Posterior cingulate gyrus (tissue), 11 donors: ENCODE measurements around the gene DNAH2.
"Not testable (repeated sequence)": the region's sequence is repeated elsewhere in the genome, so short reads cannot be mapped to it uniquely, and the experiment has no call there.

ENCODE experiments used
- DNase-seq, 10 donors: peaks; one replicate each; pipeline versions ENCODE4 v3.0.0 to v3.0.0-alpha.2; 2020 to 2021; ENCODE audit warnings: mixed read lengths in 3 of 10
- intact Hi-C: fragments of 100-400 bp; cut with DNase I; formaldehyde crosslinking; loops from one replicate; pipeline ENCODE4 v1.15.1; 2023

The DNAH2 gene

DNA sequence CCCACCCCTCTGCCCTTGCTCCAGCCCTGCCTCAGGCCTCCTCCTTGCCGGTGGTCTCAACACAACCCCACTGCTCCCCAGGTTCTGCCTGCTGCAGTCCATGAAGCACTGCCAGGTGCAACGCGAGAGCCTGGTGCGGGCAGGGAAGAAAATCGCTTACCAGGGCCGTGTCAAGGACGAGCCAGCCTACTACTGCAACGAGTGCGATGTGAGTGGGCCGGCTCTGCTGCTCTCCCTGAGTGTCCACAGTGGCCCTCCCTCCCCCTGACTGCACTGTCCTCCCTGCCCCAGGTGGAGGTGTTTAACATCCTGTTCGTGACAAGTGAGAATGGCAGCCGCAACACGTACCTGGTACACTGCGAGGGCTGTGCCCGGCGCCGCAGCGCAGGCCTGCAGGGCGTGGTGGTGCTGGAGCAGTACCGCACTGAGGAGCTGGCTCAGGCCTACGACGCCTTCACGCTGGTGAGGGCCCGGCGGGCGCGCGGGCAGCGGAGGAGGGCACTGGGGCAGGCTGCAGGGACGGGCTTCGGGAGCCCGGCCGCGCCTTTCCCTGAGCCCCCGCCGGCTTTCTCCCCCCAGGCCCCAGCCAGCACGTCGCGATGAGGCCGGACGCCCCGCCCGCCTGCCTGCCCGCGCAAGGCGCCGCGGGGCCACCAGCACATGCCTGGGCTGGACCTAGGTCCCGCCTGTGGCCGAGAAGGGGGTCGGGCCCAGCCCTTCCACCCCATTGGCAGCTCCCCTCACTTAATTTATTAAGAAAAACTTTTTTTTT is 135.6 kb downstream of the DNAH2 start:
- DNase-seq, result peak in 1 of 10 donors; percentile 77
- intact Hi-C loops, result no loop called here

DNA sequence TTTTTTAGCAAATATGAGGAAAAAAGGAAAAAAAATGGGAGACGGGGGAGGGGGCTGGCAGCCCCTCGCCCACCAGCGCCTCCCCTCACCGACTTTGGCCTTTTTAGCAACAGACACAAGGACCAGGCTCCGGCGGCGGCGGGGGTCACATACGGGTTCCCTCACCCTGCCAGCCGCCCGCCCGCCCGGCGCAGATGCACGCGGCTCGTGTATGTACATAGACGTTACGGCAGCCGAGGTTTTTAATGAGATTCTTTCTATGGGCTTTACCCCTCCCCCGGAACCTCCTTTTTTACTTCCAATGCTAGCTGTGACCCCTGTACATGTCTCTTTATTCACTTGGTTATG is 136.1 kb downstream of the DNAH2 start:
- intact Hi-C loops, result no loop called here
- peak in 2 of 10 donors; percentile 55 to 84 for DNase-seq

DNA sequence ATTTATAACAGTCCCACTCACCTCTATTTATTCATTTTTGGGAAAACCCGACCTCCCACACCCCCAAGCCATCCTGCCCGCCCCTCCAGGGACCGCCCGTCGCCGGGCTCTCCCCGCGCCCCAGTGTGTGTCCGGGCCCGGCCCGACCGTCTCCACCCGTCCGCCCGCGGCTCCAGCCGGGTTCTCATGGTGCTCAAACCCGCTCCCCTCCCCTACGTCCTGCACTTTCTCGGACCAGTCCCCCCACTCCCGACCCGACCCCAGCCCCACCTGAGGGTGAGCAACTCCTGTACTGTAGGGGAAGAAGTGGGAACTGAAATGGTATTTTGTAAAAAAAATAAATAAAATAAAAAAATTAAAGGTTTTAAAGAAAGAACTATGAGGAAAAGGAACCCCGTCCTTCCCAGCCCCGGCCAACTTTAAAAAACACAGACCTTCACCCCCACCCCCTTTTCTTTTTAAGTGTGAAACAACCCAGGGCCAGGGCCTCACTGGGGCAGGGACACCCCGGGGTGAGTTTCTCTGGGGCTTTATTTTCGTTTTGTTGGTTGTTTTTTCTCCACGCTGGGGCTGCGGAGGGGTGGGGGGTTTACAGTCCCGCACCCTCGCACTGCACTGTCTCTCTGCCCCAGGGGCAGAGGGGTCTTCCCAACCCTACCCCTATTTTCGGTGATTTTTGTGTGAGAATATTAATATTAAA is 136.7 kb downstream of the DNAH2 start:
- intact Hi-C loops, result no loop called here
- peak in 2 of 10 donors; percentile 67 to 76 for DNase-seq

DNA sequence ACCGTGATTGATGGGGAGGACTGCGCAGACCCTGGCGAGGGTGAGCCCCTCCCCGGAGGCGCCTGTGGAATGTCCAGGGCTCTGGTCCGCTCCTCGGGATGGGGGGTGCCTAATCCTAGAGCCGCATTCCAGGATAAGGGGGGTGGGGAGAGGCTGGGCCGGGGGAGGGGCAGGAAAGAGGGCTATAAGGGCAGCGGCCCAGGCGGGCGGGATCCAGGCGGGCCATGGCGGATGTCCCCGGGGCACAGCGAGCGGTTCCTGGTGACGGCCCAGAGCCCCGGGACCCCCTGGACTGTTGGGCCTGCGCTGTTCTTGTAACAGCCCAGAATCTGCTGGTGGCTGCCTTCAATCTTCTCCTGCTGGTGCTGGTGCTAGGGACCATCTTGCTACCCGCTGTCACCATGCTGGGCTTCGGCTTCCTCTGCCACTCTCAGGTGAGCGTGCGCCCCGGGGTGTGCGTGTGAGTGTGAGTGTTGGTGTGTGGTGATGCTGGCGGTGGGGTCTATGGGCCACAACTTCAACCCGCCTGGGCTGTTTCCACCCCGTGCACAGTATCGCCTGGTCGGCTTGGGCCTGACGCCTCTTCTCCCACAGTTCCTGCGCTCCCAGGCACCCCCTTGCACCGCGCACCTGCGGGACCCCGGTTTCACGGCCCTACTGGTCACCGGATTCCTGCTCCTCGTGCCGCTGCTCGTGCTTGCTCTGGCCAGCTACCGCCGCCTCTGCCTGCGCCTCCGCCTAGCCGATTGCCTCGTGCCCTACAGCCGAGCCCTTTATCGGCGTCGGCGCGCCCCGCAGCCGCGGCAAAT is 137.5 kb downstream of the DNAH2 start, which contains the start of gene TMEM88:
Gene TMEM88, plus strand, starts transcription at position 216 of the 809 bp plus-strand sequence. Its CDS starts 9 bp downstream, at position 225.
- intact Hi-C loops, result no loop called here
- DNase-seq, result peak in 2 of 10 donors; percentile 79 to 83

DNA sequence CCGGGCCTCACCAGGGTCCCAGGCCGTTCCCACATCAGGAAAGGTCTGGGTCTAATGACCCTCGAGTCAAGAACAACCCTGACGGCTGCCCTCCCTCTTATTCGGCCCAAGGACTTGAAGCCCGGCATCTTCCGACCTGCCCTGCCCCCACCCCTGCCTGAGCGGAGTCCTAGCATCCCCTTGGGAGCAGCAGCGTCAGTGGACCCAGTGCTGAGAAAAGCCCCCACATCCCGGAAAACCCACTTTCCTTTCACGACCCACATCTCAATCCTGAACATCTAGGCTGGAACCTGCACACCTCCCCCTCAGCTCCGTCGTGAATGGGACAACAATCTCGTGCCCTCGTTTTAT is 138.1 kb downstream of the DNAH2 start:
- DNase-seq, result peak in 1 of 10 donors; percentile 84

DNA sequence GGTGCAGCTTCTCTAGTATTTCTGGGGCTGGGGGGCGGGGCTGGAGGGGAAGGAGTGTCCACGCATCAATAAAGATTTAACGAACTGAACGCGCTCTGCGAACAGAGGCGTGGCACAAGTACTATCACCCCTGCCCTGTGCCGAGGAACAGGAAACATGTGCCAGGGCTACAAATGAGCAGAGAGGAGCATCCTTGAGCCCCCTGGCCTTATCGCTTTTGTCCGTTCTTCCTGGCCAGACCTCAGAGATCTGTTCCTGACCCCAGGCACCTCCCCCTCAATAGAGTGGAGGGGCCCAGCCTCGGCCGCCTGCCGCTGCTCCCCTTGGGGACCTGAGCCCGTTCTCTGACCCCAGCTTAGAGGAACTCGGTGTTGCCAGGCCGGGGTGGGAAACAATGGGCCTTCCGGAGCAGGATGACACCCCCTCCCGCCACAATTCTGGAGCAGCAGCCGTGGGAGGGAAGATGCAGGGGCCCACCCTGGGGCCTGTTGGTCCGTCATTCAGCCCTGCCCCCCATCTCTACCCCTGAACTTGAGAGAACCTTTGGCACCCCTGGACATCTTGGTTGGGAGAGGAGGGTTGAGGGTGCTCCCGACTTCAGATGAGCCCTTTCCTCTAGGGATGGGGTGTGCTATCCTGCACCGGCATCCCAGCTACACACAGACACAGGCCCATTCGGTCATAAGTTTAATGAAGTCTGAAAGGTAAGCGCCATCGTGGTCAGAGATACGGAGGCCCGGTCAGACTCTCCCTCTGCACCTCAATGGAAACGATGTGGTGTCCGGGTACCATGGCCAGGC is 138.7 kb downstream of the DNAH2 start:
- peak in 2 of 10 donors; percentile 62 to 68 for DNase-seq
- intact Hi-C loops, result no loop called here

More for the DNA sequence above, 138.1 kb downstream of the DNAH2 start:
- intact Hi-C loops, result no loop called here

DNA sequence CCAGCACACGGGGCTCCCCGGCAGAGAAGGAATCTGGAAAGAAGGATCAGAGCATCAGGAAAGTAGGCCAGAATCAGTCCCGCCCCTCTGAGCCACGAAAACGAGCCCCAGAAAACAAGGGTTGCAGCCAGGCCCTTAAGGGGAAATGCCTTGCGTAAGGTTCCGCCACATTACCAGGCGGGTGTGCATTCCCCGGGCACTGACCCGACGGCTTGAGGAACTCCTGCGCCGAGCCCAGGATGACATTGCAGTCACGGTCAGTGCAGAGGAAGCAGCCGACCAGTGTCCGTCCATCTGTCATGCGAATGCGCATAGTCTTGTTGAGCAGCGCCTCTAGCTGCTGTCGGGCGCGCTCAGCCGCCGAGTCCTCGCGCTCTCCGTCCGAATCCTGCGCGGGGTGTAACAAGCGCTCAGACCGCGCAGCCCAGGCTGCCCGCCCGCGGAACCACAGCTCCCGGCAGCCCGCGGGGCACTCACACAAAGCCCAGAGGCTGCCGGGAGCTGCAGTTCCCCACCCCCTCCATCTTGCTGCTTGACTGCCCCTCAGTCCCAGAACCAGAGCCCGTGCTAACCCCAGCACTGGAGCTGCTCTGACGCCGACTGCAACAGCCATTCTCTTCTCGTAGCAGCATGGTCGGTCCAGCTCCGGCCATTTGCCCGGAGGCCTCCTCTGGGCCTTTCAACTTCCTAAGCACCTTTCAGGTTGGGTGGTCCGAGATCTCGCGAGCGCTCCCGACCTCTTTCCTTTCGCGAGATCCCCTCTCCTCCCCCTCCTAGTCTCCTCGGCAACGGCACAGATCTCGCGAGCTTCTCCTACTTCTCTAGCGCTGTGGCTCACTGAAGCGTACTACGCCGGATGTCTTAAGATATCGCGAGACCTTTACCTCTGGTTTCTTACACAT is 139.5 kb downstream of the DNAH2 start, which contains the start of gene NAA38:
Gene NAA38, minus strand, starts transcription at position 749 of the 902 bp plus-strand sequence. Its CDS starts 96 bp downstream, at position 653.
- intact Hi-C loops, result loop anchor here (1.0 kb wide), 1 partner anchor 58 kb away; no protein-coding TSS in a partner anchor

DNA sequence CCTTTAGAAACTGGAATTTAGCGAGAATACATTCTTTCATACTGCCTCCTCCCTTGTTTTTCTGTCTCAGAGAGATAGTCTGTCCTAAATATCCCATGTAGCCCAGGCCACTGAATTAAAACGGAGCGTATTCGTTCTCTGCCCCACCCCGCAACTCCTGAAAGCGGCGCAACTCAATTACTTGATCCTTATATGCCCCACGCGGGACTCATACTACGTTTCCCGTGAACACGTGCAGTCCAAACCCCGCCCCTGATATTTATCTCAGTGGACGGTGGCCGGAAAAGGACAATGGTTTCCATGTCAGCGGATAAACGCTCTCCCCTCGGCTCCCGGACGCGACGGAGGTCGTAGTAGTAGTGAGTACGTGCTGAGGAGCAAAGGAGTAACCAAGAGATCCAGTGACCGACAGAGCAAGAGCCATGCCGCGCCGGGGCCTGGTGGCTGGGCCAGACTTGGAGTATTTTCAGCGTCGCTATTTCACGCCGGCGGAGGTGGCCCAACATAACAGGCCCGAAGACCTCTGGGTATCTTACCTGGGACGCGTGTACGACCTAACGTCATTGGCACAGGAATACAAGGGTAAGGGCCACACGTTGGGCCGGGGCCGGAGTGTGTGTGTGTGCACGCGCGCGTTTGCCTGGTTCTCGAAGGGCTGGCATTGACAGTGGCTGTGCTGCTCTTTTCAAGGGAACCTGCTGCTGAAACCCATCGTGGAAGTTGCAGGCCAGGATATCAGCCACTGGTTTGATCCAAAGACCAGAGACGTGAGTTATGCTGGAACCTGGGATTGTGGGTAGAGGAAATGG is 140.4 kb downstream of the DNAH2 start, which contains the start of gene CYB5D1:
Gene CYB5D1, plus strand, starts transcription at position 291 of the 809 bp plus-strand sequence. Its CDS starts 132 bp downstream, at position 423.
- intact Hi-C loops, result loop anchor here (1.0 kb wide), 2 partner anchors 57 to 183 kb away; no protein-coding TSS in a partner anchor
- DNase-seq, result peak; percentile 84 to 98 (median 92)

More for the DNA sequence above, 139.5 kb downstream of the DNAH2 start, which contains the start of gene NAA38:
- peak; percentile 90 to 99 (median 93) for DNase-seq

DNA sequence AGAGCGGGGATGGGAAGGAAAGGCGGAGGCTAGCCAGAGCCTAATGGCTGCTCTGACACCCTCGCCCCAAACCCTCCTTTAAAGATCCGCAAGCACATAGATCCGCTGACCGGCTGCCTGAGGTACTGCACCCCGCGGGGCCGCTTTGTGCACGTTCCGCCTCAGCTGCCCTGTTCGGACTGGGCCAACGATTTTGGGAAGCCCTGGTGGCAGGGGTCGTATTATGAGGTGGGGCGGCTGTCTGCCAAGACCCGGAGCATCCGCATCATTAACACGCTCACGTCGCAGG is 140.9 kb downstream of the DNAH2 start:
- intact Hi-C loops, result loop anchor here (1.0 kb wide), 1 partner anchor 183 kb away; no protein-coding TSS in a partner anchor
- DNase-seq, result peak in 4 of 10 donors; percentile 32 to 90 (median 85)

DNA sequence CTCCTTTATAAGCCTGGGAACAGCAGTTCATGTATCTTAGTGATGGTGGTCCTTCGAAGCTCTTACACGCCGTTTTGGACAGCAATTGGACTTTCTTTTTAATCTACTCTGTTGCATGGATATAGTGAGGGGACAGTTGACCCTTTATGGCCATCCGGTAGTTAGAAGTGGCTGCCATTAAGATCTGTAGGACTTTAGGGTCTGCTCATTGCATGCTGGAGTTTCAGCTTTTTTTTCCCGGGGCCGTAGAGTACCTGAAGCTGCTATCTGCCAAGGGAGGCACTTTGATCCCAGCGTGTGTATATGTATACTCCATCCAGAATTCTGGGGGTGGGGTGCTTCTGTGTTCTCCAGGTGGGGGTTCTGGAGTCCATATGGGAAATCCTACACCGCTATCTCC is 141.5 kb downstream of the DNAH2 start:
- intact Hi-C loops, result no loop called here

DNA sequence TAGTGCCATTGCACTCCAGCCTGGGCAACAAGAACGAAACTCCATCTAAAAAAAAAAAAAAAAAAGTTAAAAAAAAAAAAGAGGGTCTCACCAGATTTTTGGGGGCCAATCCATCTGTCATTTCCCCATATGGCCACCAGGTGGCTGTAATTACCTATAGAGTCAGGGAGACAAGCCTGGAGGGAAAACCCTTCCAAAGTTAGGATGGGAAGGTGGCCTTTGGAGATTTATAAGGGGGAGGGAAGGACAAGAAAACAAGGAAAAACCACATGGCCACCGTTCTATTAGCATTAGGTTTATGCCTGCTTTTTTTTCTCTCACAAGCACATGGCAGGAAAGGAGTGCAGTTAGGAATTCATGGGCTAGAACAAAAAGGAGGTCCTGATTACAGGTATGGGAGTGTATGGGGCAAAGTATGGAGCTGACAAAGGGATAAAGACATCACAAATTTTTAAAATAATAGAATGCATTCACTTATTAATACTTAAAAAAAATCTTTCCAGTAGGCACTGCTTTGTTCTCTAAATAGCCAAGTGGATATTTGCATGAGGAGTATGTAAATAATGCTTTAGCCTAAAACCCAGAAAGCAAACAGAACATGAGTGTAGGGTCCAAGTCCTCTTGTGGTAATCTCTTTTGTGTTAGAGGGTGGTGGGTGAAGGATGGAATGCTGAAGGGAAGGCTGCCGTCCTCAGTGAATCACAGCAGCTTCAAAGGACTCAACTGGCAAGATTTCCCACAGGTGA is 145.3 kb downstream of the DNAH2 start:
- peak in 4 of 10 donors; percentile 50 to 65 (median 60) for DNase-seq
- intact Hi-C loops, result loop anchor here (2.0 kb wide), 2 partner anchors 36 to 126 kb away; no protein-coding TSS in a partner anchor

More for the DNA sequence above, 141.5 kb downstream of the DNAH2 start:
- DNase-seq, result no peak

DNA sequence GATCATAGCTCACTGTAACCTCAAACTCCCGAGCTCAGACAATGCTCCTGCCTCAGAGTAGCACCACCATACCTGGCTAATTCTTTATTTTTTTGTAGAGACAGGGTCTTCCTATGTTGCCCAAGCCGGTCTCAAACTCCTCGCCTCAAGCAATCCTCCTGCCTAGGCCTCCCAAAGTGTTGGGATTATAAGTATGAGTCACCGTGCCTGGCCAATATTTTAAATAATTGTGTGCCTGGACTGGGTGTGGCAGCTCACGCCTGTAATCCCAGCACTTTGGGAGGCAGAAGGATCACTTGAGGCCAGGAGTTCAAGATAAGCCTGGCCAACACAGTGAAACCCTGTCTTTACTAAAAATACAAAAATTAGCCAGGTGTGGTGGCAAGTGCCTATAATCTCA is 146.8 kb downstream of the DNAH2 start:
- intact Hi-C loops, DNase-seq: not testable (repeated sequence)

DNA sequence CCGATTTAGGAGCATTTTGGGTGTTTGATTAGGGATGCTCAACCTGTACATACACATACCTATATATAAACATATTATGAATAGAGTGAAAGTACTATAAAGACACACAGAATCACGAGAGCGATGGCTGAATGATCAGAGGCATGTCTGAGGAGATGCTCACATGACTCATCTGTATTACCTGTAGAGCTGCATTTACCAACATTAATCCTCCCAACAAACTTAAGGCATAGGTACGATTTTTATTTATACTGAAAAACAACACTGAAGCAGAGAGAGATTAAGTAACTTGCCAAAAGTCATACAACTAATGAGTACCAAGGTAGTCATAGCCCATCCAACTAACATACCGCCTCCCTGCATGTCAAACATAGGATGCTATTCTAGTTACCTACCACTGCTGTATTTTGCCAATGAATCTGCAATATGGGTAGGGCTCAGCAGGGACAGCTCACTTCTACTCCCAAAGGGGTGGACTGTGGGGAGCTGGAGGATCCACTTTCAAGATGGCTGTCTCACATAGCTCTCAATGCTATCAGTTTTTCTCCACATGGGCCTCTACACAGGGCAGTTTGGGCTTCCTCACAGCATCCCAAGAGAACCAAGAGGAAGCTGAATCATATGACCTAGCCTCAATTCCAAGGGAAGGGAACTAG is 147.6 kb downstream of the DNAH2 start:
- DNase-seq, result no peak

DNA sequence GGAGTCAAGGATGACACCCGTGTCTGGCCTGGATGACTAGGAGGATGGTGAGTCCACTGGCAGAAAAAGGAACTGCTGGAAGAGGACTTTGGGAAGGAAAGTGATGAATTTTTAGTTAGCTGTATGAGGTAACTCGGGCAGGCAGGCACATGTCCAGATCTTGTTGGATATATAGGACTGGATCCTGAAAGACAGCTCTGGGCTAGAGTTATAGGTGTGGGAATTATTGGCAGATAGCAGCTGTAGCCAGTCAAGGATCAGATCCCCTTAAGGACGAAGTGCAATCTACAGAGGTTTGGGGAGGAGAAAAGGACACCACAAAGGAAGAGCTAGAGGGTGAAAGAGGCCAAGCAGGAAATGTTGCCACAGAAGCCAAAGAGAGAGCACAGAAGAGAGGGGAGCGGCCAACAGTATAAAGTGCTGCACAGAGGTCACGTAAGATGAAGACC is 150.4 kb downstream of the DNAH2 start:
- intact Hi-C loops, result loop anchor here (5.0 kb wide), 1 partner anchor 189 kb away; no protein-coding TSS in a partner anchor

More for the DNA sequence above, 147.6 kb downstream of the DNAH2 start:
- intact Hi-C loops, result loop anchor here (5.0 kb wide), 1 partner anchor 192 kb away; no protein-coding TSS in a partner anchor

DNA sequence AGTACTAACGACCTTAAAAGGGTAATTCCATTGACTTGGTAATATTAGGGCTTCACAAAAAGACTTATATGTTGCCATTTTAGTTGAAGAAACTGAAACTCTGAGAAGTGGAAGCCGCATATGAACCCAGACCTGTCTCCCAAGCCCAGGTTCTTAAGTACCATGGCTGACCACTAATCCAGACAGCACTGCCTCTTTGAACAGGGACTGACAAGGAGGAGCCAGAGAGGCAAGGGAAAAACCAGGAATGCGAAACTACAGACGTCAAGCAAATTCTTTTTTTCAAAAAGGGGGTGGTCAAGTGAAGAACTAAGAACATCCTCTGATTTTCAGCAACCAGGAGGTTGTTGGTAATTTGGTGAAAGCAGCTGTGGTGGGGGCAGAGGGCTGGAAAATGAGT is 155.5 kb downstream of the DNAH2 start:
- intact Hi-C loops, result no loop called here
- DNase-seq, result no peak

More for the DNA sequence above, 150.4 kb downstream of the DNAH2 start:
- DNase-seq, result no peak

DNA sequence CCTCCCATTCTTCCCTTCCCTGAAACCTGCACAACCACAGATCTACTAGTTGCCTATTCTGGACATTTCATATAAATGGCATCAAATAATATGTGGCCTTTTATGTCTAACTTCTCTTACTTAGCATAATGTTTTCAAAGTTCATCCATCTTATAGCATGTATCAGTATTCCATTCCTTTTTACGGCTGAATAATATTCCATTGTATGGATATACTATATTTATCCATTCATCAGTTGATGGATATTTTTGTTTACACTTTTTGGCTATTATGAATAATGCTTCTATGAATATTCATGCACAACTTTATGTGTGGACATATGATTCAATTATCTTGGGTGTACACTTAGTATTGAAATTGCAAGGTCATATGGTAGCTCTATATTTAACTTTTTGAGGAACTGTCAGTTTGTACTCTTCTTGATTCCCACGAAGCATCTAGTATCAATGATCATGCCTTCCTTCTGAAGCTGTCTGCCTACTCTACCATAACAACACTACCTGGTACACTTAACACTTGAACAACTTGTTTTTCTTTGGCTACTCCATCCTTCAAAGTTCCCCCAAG is 158.3 kb downstream of the DNAH2 start:
- intact Hi-C loops, result no loop called here
- no peak for DNase-seq
